DMS79 (cell line): ENCODE results near the gene RAB27A.
"Not testable (repeated sequence)": the region's sequence is repeated elsewhere in the genome, so short reads cannot be mapped to it uniquely, and the experiment has no call there.

Source experiments
- DNase-seq: peaks from one replicate; lab custom pipeline; 2025; lab: John Stamatoyannopoulos, UW

Gene RAB27A

DNA sequence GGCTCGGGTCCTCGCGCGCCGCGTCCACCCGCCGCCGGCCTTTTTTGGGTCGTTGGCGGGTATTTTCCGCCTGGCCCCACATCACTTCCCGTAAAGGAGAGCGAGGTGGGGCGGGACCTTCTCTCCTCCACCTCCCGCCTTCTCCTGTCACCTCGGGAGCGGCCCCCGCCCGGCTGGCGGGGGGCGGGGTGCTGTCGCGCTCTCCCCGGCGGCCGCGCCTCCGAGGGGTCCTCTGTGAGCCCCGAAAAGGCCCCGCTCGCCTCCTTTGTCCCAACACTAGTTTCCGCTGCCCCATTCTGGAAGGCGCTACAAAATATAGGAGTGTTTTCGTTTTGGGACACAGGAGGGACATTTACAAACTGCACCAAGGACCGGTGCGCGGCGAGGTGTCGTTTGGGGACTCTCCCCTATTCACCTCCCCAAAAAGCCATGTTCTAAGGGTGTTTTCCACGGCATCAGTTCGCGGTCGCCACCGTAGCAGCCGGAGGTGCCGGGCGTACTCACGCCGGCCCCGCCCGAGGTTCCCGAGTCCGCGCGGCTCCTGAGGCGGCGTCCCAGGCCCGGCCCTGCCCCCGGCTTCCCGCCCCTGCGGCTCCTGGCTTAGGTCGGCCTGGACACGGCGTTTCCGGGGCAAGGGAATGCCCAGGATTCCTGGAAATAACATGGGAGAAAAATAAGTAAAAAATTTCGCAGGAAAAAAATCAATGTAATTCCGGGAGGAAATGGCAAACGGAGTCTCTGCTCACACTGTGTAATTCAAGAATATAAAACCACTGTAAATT, at the start of gene RAB27A:
Gene RAB27A (minus strand): TSS at position 68 of the 782 bp plus-strand sequence. CDS start 54,879 bp downstream, outside the sequence.
- DNase-seq = no peak

- DNase-seq = no peak
Observed at GRCh38 chr15:55337160-55337559, 47.5 kb upstream of the RAB27A start.

- no peak for DNase-seq
Observed at GRCh38 chr15:55334997-55335396, 45.4 kb upstream of the RAB27A start.

GRCh38 chr15:55334371-55334770, 44.8 kb upstream of the RAB27A start:
- no peak for DNase-seq

- DNase-seq = no peak
Observed at GRCh38 chr15:55327387-55327786, 37.8 kb upstream of the RAB27A start.

DNA sequence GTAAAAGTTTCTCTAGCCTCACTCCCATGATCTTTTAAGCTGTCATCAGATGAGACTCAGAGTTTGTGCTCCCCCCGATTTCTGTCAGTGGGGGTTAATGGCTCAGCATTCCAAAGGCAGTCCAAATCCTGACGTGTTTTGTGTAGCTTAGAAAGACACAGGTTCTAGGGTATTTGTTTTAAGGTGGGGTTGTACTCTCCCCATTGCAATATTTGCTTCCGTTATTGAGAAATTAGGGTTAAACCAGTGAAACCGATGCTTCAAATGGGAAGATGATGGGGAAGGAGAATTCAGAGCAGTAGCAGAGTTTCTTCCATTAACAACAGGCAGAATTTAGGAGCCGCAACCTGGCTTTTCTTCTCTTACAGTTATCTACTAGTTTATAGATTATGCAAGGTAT, 32.9 kb upstream of the RAB27A start:
- DNase-seq = no peak

DNA sequence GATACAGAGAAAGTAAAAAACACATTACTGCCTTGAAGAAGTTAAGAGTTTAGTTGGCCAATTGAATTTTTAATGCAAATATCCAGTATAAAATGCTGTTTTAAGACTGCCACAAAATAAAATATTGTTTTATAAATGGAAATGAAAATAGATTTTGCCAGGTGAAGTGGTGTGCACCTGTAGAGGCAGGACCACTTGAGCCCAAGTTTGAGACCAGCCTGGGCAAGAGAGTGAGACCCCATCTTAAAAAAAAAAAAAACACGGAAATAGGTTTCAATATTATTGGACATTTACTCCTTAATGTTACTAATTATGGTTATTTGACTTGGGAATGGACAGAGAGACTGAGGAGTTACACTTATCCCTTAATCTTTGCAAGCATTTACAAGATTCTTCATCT, 31.4 kb upstream of the RAB27A start:
- DNase-seq = no peak

GRCh38 chr15:55320238-55320550, 30.6 kb upstream of the RAB27A start:
- DNase-seq = no peak

GRCh38 chr15:55319537-55320237, 30.1 kb upstream of the RAB27A start:
- DNase-seq = no peak

DNA sequence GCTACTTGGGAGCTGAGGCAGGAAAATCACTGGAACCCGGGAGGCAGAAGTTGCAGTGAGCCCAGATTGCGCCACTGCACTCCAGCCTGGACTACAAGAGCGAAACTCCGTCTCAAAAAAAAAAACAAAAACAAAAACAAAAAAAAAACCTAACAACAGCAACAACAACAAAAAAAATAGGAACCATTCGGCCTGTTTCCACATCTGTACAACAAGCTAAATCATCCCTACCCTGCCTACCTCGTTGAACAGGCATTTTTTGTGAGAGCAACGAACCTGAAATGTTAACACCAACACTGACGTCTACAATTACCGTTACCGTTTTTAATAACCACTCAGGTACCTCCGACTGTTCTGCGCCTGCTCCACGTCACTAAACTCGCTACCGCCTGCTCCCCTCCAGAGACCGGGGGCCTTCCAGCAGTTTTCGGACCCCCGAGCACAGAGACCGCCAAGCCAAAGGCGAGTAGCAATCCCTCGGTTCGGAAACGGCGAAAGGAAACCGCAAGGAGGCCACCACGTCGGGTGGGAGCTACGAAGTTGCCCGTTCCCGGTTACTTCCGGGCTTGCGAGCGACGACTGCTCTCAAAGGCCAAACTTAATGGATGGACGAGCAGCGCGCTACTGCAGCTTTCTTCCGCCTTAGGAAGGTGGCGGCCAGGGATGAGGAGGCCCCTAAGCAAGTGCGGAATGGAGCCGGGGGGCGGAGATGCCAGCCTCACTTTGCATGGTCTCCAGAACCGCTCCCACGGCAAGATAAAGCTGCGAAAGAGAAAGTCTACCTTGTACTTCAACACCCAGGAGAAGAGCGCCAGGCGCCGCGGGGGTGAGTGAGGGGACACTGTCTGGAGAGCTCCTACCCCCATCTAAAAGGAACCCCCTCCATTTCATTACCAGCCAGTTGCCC, 29.2 kb upstream of the RAB27A start, which contains the start of the genes PIGB and PIGBOS1:
Gene PIGB (plus strand): TSS at position 635 of the 907 bp plus-strand sequence. CDS start 29 bp downstream, at position 664.
Gene PIGBOS1 (minus strand): TSS at position 536 of the 907 bp plus-strand sequence. CDS start 1,331 bp downstream, outside the sequence.
- DNase-seq = peak; percentile 46

GRCh38 chr15:55302801-55303200, 13.2 kb upstream of the RAB27A start:
- DNase-seq = not testable (repeated sequence)

- DNase-seq = no peak
Observed at GRCh38 chr15:55297315-55297714, 7.7 kb upstream of the RAB27A start.

DNA sequence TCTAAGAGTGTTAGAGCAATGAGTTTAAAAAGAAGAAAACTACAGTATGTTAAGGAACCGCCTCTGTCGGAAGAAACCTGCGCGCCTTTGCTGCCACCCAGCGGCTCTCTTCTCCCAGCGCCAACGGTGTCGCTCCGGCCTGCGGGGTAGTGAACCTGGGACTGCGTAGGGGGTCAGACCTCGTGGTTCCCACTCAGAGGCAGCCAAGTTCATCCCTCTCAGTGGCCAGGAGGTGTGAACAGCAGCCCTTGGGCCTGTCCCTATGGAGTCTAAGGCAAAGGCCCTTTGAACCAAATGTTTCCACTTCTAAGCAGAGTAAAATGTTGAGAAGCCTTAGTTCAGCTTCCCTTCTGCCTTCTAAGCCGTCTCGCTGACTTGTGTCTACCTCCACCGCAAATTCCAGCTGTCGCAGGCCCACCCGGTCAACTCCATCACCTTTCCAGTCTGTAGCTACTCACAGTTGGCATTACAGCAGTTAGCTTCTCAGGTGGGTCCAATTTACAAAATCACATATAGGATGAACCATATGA, 980 bp upstream of the RAB27A start:
- DNase-seq = no peak

DNA sequence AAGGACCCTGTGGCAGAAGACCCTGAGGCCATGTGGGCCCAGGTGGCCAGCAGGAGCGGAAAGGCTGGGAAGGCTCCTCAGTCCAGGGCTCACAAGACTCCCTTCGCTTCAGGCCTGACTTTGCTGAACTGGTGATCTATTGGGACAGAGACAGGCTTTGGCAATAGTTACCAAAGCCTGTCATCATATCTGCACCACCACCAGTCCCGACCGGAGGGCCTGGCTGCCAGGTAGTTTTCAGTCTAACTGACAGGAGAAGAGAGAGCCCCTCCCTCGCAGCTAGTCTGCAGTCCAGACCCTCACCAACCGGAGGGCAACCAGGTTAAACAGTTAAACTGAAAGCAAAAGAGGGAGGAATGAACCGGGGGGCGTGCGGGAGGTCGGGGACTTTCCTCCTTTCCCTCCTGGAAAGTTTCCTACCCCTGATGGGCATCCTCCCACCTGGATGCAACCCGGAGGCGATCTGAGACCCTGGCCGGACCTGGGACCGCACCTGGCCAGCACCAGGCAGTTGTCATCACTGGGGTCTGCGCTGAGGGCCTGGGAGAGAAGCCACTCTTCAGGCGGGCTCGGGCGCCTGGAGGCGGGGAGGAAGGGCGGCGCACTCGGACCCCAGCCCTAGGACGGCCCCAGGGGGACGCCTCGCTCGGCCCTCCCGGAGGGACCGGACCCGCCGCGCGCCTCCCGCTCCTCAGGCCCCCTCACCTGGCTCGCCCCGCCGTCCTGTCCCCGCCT, 435 bp downstream of the RAB27A start:
- no peak for DNase-seq

GRCh38 chr15:55288006-55288717, 1.5 kb downstream of the RAB27A start:
- no peak for DNase-seq

DNA sequence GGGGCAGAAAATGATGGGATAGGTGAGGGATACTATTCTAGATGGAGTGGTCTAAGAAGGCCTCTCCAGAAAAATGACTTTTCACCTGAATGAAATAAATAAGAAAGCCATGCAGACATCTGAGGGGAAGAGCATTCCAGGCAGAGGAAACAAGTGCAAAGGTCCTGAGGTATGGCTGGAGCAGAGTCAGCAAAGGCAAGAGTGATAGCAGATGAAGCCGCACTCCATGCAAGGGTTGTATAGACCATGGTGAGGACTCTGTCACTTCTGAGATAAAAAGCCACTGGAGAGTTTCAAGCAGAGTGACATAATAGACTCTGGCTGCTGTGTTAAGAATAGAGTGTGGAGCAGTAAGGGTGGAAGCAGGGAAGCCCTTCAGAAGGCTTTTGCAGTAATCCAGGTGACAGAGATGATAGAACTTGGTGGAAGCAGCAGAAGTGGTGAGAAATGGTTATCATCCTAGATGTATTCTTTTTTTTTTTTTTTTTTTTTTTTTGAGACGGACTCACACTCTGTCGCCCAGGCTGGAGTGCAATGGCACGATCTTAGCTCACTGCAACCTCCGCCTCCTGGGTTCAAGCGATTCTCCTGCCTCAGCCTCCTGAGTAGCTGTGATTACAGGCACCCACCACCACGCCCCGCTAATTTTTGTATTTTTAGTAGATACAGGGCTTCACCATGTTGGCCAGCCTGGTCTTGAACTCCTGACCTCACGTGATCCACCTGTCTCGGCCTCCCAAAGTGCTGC, 3.0 kb downstream of the RAB27A start:
- DNase-seq = not testable (repeated sequence)

GRCh38 chr15:55284426-55284825, 5.2 kb downstream of the RAB27A start:
- DNase-seq = no peak

DNA sequence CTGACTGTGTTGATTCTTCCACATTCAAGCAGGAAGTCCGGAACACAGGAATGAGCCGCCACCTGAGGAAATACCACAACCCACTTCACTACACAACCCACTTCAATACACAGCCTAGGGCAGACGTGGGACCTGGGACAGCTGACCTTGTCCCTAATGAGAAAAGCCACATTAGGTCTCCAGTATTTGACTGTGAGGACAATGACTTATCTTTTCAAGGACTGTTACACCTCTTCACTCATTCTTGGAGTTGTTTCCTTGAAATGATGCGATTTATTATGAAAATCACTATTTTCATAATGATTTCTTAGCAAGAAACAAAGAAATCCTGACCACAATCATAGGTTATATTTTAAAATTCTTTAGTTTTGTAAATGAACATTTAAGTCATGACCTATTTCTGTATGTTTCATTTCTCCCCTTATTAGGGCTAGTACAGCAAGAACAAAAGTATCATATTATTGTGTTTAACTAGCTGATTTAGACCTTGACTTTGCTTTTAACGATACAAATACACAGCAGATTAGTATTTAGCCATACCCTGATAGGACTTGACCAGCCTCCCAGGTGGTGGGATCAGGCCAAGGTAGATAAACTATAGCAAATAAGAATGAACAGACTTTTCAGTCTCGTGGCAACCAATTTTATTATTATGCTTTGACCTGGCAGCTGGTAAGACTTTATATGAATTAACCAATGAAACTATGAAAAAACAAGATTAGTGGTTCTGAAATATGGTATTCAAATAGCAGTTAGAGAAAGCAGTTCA, 6.0 kb downstream of the RAB27A start:
- DNase-seq = no peak

DNA sequence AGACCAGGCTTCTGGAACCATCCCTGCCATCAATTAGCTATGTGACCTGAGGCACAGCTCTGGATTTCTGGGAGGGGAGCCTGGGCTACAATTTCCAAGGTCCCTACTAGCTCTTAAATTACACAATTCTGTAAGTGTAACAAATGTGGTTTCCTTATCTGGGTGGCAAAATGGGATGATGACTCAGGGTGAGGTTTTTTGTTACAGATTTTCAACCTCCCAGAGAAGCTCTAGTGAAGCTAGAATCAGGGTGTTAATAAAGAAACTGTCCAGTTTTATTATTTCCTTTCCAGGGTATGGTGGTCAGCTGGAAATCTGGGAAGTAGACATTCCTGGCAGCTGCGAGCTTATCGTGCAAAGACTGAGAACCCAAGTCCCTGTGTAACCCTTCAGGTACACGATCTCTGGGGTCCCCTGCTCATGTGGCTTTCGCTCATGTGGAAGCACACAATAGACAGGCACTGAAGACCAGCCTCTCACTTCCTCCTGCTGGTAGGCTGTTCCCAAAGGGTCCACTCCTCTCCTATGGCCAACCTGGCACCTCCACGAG, 7.3 kb downstream of the RAB27A start:
- DNase-seq = no peak
